Medulla oblongata (tissue), 1 donor: ENCODE measurements around the gene RNASE9.
"Not testable (repeated sequence)": the region's sequence is repeated elsewhere in the genome, so short reads cannot be mapped to it uniquely, and the experiment has no call there.

ENCODE experiments used
- DNase-seq: peaks from one replicate; pipeline ENCODE4 v3.0.0-alpha.2; 2015; ENCODE audit errors: extremely low spot score

Gene RNASE9

DNA sequence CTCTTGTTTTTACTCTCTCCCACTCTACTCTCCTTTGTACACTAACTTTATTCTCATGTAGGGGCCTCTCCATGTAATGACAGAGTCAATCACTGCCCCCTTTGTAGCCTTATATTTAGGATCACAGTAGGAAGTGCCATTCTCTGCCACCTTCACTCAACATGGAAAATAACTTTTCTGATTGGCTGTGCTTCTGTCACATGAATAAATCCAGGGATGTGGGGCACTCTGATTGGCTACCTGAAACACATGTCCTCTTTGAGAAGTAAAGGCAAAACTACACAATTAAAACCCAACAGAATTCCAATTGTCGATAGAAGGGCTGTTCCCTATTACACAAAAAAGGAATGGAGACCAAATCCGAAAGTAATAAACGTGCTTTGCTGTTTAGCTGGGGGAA, at the start of gene RNASE9:
RNASE9 (minus strand) TSS at position 87 of the 400 bp plus-strand sequence.
- DNase-seq, result no peak

GRCh38 chr14:20610002-20610765, 49.3 kb upstream of the RNASE9 start:
- DNase-seq, result peak; percentile 85

GRCh38 chr14:20609215-20610001, 48.6 kb upstream of the RNASE9 start:
- peak; percentile 97 for DNase-seq

GRCh38 chr14:20608383-20609110, 47.7 kb upstream of the RNASE9 start:
- DNase-seq, result no peak

GRCh38 chr14:20607617-20608016, 46.8 kb upstream of the RNASE9 start:
- DNase-seq, result no peak

DNA sequence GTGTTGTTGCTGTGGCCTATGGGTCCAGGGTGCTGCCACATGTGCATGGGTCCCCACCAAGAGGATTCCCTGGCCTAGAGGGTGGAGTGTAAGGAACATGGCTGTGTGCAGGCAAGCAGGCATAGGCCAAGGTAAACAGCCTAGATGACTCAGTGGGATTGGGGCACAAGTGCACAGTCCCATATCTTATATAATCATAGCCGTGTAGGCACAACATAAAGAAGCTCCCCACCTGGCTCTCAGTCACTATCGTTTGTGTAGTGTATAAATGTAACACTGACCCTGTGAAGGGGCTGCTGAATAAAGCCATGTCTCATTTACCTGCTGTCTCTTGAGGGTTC, 46.0 kb upstream of the RNASE9 start:
- no peak for DNase-seq

- DNase-seq, result peak; percentile 28
Measured at GRCh38 chr14:20606190-20606901, 45.5 kb upstream of the RNASE9 start.

GRCh38 chr14:20603813-20604690, 43.2 kb upstream of the RNASE9 start:
- DNase-seq, result no peak

DNA sequence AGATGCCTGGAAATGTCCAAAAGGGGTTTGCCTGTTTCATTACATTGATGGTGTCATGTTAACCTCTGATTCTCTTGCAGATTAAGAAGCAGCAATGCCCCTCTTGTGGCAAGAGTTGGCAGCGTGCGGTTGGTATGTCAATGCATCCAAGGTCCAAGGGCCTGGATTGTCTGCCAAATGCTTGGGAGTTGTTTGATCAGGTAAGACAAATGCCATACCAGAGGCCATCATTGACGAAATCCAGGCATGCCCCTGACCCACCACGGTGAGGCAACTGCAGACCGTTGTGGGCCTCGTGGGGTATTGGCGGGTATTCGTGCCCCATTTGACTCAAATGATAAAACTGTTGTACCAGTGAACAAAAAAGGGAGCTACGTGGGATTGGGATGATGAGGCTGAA, 41.7 kb upstream of the RNASE9 start:
- DNase-seq, result no peak

DNA sequence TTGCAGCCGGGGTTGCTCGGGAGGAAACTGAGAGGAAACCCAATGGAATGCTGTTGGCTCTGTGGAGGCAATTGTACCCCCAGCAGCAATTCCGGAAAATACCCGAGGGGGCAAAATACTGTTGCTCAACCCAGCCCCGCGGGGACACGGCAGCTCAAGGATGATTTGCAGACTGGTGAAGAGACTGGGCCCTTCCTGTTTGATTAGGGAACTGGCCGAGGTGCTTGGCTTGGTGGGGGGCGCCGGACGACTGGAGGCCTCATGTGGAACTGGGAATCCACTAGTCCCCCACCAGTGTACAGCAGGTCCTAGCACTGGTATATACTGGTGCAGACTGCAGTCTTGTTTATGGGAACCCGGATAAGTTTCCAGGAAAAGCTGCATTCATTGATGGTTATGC, 40.7 kb upstream of the RNASE9 start:
- no peak for DNase-seq

DNA sequence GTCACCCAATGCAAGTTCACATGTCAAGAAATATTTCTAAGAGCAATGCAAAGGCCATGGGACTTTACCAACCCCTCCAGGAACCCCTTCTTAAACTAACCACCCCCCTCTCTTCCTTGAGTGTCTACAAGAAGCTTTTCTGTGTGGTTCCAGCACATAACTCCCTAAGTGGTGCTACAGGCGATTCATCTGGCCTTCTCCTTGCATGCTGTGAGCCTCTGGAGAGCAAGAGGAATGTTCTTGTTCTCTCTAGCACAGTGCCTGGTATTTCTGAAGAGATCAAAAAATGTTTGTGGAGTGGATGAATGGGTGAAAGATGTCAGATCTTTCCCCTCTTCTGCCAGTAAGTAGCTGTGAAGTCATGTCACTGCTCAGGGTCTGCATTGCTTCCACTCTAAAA, 36.3 kb upstream of the RNASE9 start:
- no peak for DNase-seq

GRCh38 chr14:20595726-20596125, 34.9 kb upstream of the RNASE9 start:
- DNase-seq, result not testable (repeated sequence)

- no peak for DNase-seq
Measured at GRCh38 chr14:20592574-20592973, 31.7 kb upstream of the RNASE9 start.

- no peak for DNase-seq
Measured at GRCh38 chr14:20591235-20591634, 30.4 kb upstream of the RNASE9 start, which contains the start of gene RNASE12. Gene RNASE12 (minus strand): TSS chr14:20591376. CDS start chr14:20590723, 653 bp downstream.

- no peak for DNase-seq
Measured at GRCh38 chr14:20587489-20588154, 26.8 kb upstream of the RNASE9 start, which contains the start of gene RNASE11. Gene RNASE11 (minus strand): TSS chr14:20588001.

DNA sequence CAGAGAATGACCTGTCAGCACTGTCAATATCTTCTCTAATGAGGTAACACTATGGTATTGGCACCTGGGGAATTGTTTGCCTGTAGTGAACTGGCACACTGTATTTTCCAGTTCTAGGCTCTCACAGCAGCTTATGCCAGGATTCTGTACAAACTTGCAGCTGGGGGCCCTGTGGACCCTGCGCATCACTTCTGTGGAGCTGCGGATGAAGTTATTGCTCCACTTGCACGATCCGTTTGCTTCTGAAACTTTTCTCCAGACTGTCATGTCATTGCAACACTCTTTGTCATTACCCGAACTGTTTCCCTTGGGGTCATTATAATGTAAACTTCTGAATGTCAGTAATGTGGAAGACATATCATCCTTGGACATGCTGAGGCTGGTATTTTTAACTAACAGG, 23.1 kb upstream of the RNASE9 start:
- DNase-seq, result no peak

DNA sequence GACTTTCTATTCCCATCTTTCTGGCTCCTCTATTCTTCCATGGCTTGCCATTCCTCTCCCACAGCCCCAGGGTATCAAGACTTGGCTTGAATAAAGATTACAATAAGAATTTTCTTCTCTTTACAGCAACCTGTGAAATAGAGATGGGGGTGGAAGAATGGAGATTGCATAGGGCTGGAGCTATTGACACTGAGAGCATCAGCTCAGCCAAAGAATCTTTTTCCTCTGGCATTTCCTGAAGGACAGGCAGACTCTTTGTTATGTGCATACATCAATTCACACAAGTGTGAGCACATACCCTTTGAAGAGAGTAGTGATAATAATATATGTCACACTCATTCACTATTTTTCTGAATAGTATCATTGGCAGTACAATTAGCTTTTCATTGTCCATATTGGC, 22.3 kb upstream of the RNASE9 start:
- no peak for DNase-seq

GRCh38 chr14:20580242-20580641, 19.4 kb upstream of the RNASE9 start:
- no peak for DNase-seq

DNA sequence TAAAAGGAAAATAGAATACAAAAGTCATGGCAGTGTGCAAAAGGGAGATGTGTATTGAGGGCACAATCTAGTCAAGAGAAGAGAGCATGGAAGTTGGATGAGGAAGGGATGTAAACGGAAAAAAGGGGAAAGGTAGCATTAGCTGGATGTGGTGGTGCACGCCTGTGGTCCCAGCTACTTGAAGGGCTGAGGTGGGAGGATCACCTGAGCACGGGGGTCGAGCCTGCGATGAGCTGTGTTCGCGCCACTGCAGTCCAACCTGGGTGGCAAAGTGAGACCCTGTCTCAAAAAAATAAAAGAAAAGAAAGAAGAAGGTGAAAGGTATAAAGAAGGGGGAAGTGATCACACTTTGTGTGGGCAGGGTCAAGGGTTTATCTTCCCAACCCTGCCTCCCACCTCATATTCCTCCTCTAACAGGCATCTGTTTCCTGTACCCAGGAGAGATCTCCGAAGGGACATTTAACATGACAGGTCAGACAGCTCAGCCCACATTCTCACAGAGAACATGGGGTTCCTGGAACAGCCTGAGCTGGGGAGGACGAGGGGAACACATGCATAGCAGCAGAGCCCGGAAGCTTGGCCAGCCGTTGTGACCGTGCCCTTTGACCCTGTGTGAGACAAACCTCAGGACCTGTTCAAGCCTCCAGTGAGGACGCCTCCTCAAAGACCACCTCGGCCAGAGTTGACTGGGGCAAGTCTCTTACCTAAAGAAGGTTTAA, 18.1 kb upstream of the RNASE9 start:
- DNase-seq, result no peak
